OCI-LY1 (cell line): ENCODE results near the gene CNNM4.
A peak's percentile ranks its signal among the peaks of the same experiment; 100 is the strongest.

Experiments used
- H2AFZ ChIP-seq: fragments of 200-600 bp; sonication (generic), shearing (Covaris generic); 2 replicates; pipeline ENCODE4 v1.6.0; 2014; ENCODE audit warnings: antibody characterized with exemption, mild to moderate bottlenecking, low read length
- H3F3A ChIP-seq: fragments of 200-600 bp; sonication (generic), shearing (Covaris generic); 2 replicates; pipeline ENCODE4 v1.6.0; 2014; ENCODE audit warnings: mild to moderate bottlenecking, antibody characterized with exemption, low read length, moderate library complexity; ENCODE audit not compliant: insufficient read depth
- H3K27ac ChIP-seq: fragments of 200-600 bp; sonication (generic); 2 replicates; pipeline ENCODE4 v1.5.1; 2014; ENCODE audit warnings: low read length, mixed run types, mild to moderate bottlenecking, low read depth; ENCODE audit not compliant: poor library complexity, severe bottlenecking
- H3K27me3 ChIP-seq: fragments of 200-600 bp; sonication (generic); 2 replicates; pipeline ENCODE4 v1.6.0; 2014; ENCODE audit warnings: antibody characterized with exemption, mild to moderate bottlenecking, low read length, moderate library complexity; ENCODE audit not compliant: insufficient read depth
- H3K36me3 ChIP-seq: fragments of 200-600 bp; sonication (generic); 2 replicates; pipeline ENCODE4 v1.6.1; 2014; ENCODE audit warnings: mild to moderate bottlenecking, antibody characterized with exemption, low read length, moderate library complexity, mixed read lengths; ENCODE audit not compliant: insufficient read depth
- H3K4me1 ChIP-seq: fragments of 200-600 bp; sonication (generic); 2 replicates; pipeline ENCODE4 v1.5.1; 2014; ENCODE audit warnings: mild to moderate bottlenecking, low read length, moderate library complexity; ENCODE audit not compliant: insufficient read depth, severe bottlenecking
- H3K4me2 ChIP-seq: fragments of 200-600 bp; sonication (generic), shearing (Covaris generic); 2 replicates; pipeline ENCODE4 v1.6.1; 2014; ENCODE audit warnings: low read length
- H3K4me3 ChIP-seq: fragments of 200-600 bp; sonication (generic); 2 replicates; pipeline ENCODE4 v1.5.1; 2014; ENCODE audit warnings: low read length, low read depth, mild to moderate bottlenecking, mixed read lengths; ENCODE audit not compliant: poor library complexity, severe bottlenecking
- H3K79me2 ChIP-seq: fragments of 200-600 bp; shearing (Covaris generic); 2 replicates; pipeline ENCODE4 v1.6.1; 2016; ENCODE audit warnings: mixed run types, low read length, mixed read lengths; ENCODE audit not compliant: insufficient read depth
- H3K9ac ChIP-seq: fragments of 200-600 bp; sonication (generic), shearing (Covaris generic); 2 replicates; pipeline ENCODE4 v1.6.1; 2014; ENCODE audit warnings: mild to moderate bottlenecking, low read length, mixed read lengths
- H3K9me2 ChIP-seq: fragments of 200-600 bp; sonication (generic), shearing (Covaris generic); 2 replicates; pipeline ENCODE4 v1.6.1; 2014; ENCODE audit warnings: low read depth, mild to moderate bottlenecking, low read length, mixed read lengths
- H3K9me3 ChIP-seq: fragments of 200-600 bp; shearing (Covaris generic); 2 replicates; pipeline ENCODE4 v1.6.1; 2014; ENCODE audit warnings: low read length, mixed read lengths
- H4K20me1 ChIP-seq: fragments of 200-600 bp; sonication (generic), shearing (Covaris generic); 2 replicates; pipeline ENCODE4 v1.6.0; 2016; ENCODE audit warnings: mild to moderate bottlenecking, low read length; ENCODE audit not compliant: insufficient read depth
- CTCF ChIP-seq: fragments of 200-600 bp; sonication (generic), shearing (Covaris generic); IDR thresholded peaks from 2 replicates; pipeline ENCODE4 v1.5.1; 2017; ENCODE audit warnings: mild to moderate bottlenecking, antibody characterized with exemption, low read length, moderate library complexity, mixed read lengths
- EZH2 ChIP-seq: fragments of 200-600 bp; sonication (generic), shearing (Covaris generic); IDR thresholded peaks from 2 replicates; pipeline ENCODE4 v1.8.0; 2017; ENCODE audit warnings: borderline replicate concordance, mixed run types, mild to moderate bottlenecking, antibody characterized with exemption, low read length, moderate library complexity, mixed read lengths

CNNM4 gene

GRCh38 chr2:96739076-96739632, 21.5 kb upstream of the CNNM4 start:
- H3K27me3 ChIP-seq, result no peaks in the 10 kb centered on the region
- no peak for TF ChIP-seq EZH2
- TF ChIP-seq CTCF, result no peak
- H3K79me2 ChIP-seq, result peaks cover 5% of the 10 kb centered on the region; the same call in 1 of the 2 replicates
- no peaks in the 10 kb centered on the region for H3K9me2 ChIP-seq
- H3F3A ChIP-seq, result no peaks in the 10 kb centered on the region
- peaks cover 36% of the 10 kb centered on the region; the same call in 1 of the 2 replicates for H3K36me3 ChIP-seq
- H3K4me1 ChIP-seq, result peaks cover 26% of the 10 kb centered on the region
- no peaks in the 10 kb centered on the region for H4K20me1 ChIP-seq
- peak overlapping the region; percentile 34 for H3K27ac ChIP-seq
- H3K9me3 ChIP-seq, result no peaks in the 10 kb centered on the region
- H3K4me2 ChIP-seq, result peak overlapping the region; percentile 95
- no peak overlapping the region for H2AFZ ChIP-seq
- H3K4me3 ChIP-seq, result peak overlapping the region; percentile 73
- H3K9ac ChIP-seq, result peak overlapping the region; percentile 68

- Histone ChIP-seq H3K9ac (peak within 1 kb of the TSS; percentile 68), H3K27me3 (no peaks in the 10 kb centered on the region), H3K79me2 (peaks cover 5% of the 10 kb centered on the region; the same call in 1 of the 2 replicates), H4K20me1 (no peaks in the 10 kb centered on the region), H3K4me1 (peaks cover 26% of the 10 kb centered on the region), H3K4me3 (peak within 1 kb of the TSS; percentile 73), H3F3A (no peaks in the 10 kb centered on the region), H3K9me2 (no peaks in the 10 kb centered on the region), H3K4me2 (peak within 1 kb of the TSS; percentile 95), H2AFZ (peak within 1 kb of the TSS; percentile 24; the same call in 1 of the 2 replicates), H3K27ac (peak within 1 kb of the TSS; percentile 34), H3K9me3 (no peaks in the 10 kb centered on the region), H3K36me3 (peaks cover 29% of the 10 kb centered on the region; the same call in 1 of the 2 replicates)
- TF ChIP-seq CTCF (no peak), EZH2 (no peak)
These were observed 20.9 kb upstream of the CNNM4 start, which contains the start of gene LMAN2L for GRCh38 chr2:96739633-96740428. LMAN2L (minus strand) TSS chr2:96740064; CDS start chr2:96740040, 24 bp downstream.

- TF ChIP-seq CTCF (no peak), EZH2 (no peak)
These were observed 13.6 kb upstream of the CNNM4 start for GRCh38 chr2:96747061-96747617.

More at GRCh38 chr2:96747061-96747617, 13.6 kb upstream of the CNNM4 start:
- no peak overlapping the region for H3K27ac ChIP-seq
- no peak overlapping the region for H3K4me2 ChIP-seq
- H3K27me3 ChIP-seq, result no peaks in the 10 kb centered on the region
- no peaks in the 10 kb centered on the region for H3K79me2 ChIP-seq
- H3K9ac ChIP-seq, result no peak overlapping the region
- H2AFZ ChIP-seq, result no peak overlapping the region
- no peaks in the 10 kb centered on the region for H3K9me2 ChIP-seq
- no peaks in the 10 kb centered on the region; the same call in 1 of the 2 replicates for H3F3A ChIP-seq
- H3K36me3 ChIP-seq, result no peaks in the 10 kb centered on the region
- H3K9me3 ChIP-seq, result no peaks in the 10 kb centered on the region
- H3K4me1 ChIP-seq, result no peaks in the 10 kb centered on the region
- H4K20me1 ChIP-seq, result no peaks in the 10 kb centered on the region
- no peak overlapping the region for H3K4me3 ChIP-seq
